GM19239 (cell line): ENCODE data around the gene PRR13.
"Not testable (repeated sequence)": the region's sequence is repeated elsewhere in the genome, so short reads cannot be mapped to it uniquely, and the experiment has no call there.

Experiments used
- DNase-seq: peaks from one replicate; pipeline ENCODE4 v3.0.0; 2011; ENCODE audit warnings: low spot score; ENCODE audit not compliant: insufficient read length
- FAIRE-seq: peaks from 2 replicates; lab custom pipeline; 2011; peaks lifted over from hg19 to GRCh38; lab: Jason Lieb, UNC

PRR13 gene, protein sequence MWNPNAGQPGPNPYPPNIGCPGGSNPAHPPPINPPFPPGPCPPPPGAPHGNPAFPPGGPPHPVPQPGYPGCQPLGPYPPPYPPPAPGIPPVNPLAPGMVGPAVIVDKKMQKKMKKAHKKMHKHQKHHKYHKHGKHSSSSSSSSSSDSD

DNA sequence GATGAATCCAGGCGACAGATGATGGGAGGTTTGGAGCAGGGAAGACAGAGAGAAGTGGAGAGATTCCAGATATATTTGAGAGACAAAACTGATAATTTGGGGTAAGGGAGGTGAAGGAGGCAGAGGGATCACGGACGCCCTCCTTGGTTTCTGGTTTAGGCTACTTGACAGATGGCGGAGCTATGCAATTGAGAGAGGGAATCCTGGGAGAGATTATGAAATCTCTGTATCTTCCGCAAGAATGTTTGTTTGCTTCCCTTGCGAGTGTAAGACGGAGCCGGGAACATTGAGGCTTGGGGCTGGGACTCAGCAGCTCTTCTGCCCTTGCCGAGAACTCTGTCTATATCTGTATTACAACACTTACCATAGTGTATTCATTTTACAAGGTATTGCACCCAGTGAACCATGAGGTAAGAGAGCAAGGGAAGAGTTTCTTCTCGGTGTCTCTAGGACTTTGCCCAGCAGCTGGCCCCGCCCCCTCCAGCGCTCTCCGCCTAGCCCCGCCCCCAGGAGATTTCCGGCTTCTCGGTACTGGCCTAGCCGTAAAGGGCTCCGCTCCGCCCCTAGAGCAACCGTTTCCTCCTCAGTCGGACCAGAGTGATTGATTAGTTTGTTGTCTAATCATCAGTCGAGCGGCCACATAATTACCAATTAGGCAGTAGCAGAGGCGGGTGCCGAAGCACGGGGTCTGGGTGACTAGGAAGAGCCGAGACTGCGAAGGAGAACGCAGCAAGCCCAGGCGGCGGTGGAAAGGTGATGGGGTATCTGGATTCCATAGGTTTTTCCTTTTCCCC is at the start of gene PRR13:
Gene PRR13, plus strand, starts transcription at position 695 of the 794 bp plus-strand sequence. CDS start 981 bp downstream, outside the sequence.
- FAIRE-seq (peak; percentile 89), DNase-seq (peak; percentile 92)

DNA sequence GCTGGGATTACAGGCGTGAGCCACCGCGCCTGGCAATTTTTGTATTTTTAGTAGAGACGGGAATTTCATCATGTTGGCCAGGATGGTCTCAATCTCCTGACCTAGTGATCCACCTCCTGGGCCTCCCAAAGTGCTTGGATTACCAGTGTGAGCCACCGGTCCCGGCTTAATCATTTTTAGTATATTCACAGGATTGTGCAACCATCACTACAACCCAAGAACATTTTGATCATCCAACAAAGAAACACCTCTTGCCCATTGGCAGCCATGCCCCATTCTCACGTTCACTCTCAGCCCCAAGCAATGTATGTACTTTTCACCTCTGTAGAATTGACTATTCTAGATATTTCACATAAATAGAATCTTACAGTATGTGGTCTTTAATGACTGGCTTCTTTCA is 41.6 kb upstream of the PRR13 start:
- no peak for FAIRE-seq
- no peak for DNase-seq

DNA sequence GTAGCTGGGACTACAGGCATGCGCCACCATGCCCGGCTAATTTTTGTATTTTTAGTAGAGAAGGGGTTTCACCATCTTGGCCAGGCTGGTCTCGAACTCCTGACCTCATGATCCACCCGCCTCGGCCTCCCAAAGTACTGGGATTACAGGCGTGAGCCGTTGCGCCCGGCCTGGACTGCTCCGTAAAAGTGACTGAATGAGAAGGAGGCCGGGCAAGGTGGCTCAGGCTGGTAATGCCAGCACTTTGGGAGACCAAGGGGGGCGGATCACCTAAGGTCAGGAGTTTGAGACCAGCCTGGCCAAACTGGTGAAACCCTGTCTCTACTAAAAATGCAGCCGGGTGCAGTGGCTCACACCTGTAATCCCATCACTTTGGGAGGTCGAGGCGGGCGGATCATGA is 39.2 kb upstream of the PRR13 start:
- FAIRE-seq, DNase-seq: not testable (repeated sequence)

DNA sequence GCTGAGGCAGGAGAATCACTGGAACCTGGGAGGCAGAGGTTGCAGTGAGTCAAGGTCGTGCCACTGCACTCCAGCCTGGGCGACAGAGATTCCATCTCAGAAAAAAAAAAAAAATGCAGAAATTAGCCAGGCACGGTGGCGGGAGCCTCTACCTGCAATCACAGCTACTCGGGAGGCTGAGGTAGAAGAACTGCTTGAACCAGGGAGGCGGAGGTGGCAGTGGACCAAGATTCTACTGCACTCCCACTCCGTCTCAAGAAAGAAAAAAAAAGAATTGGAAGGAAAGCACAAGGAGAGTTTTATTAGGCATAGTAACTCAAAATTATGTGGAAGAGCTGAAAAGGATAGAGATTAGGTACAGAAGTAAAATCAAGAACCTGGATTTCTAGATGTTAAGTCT is 38.7 kb upstream of the PRR13 start:
- DNase-seq: no peak
- no peak for FAIRE-seq

DNA sequence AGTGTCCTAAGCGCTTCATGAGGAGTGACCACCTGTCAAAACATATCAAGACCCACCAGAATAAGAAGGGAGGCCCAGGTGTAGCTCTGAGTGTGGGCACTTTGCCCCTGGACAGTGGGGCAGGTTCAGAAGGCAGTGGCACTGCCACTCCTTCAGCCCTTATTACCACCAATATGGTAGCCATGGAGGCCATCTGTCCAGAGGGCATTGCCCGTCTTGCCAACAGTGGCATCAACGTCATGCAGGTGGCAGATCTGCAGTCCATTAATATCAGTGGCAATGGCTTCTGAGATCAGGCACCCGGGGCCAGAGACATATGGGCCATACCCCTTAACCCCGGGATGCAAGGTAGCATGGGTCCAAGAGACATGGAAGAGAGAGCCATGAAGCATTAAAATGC is 30.6 kb upstream of the PRR13 start:
- no peak for DNase-seq
- no peak for FAIRE-seq

DNA sequence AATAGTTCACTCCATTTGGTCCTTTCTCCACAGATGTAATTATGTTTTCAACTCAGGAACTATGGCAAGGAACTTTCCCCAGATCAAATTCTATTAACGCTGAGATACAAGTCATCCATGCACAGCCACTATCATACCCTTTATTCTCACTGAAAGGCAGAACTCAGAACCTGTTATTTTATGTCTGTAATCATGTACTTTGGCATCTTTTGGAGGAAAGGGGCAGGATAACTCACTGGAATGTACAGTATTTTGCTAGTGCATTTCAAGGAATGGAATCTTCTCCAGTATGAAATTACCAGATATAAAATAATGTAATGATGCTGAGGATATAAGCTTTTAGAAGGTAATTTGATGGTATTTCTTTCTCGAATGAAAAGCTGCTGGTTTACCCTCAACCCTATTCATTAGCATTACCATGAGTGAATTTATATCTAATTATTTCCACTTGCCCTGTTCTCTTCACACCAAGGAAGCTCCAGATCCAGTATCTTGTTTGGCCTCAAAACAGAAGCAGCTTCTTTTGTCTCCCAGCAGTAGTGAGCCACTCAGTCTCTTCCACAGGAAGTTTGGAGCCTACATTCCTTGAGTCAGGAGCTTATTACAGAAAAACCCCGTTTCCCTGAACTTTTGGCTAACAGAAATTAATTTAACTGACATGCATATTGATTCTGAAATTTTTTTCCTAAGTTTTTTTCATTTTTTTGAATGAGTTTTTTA is 27.9 kb upstream of the PRR13 start:
- no peak for DNase-seq
- FAIRE-seq: no peak

DNA sequence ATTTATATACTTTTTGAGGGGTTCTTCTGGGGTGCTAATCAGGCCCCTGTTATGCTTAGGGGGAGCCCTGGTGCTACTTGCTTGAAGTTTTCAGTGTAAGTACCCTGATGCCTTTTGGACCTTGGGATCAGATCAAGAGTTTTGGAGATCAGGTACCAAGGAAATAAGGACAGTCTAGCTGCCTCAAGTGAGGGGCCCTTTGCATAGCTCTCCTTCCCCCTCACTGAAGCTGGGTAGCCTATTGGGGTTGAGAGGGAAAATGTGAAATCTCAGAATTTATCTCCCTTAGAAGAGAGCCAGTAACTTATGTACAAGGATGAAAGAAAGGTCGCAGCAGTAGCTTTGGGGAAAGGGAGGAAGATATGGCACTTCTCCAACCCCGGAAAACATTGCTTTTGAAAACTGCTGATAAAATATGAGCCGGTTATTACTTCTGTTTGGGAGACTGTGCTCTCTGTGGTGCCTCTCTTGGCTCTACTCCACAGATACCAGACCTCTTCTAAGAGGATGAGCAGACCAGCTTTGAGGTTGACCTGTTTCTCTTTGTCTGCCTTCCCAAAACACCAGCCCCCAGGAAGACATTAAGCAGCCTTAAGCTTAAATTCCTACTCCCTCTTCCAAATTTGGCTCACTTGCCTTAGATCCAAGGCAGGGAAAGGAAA is 26.6 kb upstream of the PRR13 start:
- DNase-seq (no peak), FAIRE-seq (no peak)

DNA sequence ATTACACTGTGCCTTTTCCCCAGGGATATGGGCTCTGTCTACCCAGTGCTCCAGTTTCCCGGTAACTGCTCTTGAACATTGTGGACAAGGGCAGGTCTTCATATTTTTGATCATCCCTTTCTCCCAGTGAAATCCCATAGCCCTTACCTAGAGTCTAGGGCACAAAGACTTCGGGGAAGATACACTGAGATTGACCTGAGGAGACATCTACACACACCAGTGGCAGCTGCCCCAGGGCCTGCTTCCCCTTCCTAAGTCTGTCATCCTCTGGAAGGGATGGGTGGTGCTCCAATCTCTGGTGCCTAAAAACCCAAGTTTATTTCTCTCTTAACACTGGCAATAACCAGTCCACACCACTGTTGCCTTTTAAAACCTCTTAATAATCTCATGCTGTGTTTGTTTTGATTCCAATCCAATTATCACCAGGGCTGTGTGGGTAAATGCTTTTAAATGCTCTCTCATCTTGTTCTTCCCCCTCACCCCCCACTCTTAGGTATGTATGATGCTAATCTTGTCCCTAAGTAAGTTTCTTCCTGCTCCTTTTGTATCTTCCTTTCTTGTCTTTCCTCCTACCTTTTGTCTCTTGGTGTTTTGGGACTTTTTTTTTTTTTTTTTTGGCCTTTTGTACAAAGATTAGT is 25.7 kb upstream of the PRR13 start:
- FAIRE-seq, DNase-seq: not testable (repeated sequence)

DNA sequence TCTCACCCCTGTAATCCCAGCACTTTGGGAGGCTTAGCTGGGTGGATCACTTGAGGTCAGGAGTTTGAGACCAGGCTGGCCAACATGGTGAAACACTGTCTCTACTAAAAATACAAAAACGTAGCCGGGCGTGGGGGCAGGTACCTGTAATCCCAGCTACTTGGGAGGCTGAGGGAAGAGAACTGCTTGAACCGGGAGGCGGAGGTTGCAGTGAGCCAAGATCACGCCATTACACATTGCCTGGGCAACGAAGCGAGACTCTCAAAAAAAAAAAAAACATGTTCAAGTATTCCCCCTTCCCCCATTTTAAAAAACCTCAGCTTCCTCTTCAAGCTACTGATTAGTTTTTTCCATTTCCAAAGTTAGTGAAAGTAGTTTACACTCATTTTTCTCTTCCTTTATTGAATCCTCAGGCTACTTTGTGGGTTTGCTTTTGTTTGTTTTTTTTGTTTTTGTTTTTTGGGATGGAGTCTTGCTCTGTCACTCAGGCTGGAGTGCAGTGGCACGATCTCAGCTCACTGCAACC is 24.2 kb upstream of the PRR13 start:
- not testable (repeated sequence) for DNase-seq, FAIRE-seq

DNA sequence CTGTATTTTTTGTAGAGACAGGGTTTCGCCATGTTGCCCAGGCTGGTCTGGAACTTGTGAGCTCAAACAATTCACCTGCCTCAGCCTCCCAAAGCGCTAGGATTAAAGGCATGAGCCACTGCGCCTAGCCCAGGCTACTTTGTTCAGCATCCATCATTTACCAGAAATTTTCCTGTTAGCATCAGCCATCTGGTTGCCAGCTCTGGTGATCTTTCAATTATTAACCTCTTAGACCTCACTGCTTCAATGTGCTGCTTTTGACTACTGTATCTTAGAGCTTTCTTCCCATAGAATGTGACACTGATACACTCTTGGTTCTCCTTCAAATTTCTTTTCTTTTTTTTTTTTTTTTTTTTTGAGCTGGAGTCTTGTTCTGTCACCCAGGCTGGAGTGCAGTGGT is 23.3 kb upstream of the PRR13 start:
- no peak for FAIRE-seq
- no peak for DNase-seq

DNA sequence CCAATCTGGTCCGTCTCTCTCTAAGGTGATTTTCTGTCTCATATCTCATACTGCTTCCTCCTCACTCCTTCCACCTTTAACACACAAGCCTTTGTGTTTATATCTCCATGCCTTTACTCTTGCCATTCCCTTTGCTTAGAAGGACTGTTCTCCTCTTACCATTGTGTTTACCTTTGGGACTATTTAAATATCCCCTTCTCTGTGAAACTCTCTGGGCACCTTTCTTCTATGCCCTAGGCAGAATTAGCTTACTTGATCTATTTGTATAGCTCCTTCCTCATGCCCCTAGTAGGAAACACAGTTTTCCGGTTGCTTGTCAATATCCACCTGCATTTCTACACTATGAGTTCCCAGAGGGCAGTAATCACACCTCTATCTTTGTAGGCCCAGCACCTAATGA is 21.8 kb upstream of the PRR13 start:
- FAIRE-seq: no peak
- no peak for DNase-seq

DNA sequence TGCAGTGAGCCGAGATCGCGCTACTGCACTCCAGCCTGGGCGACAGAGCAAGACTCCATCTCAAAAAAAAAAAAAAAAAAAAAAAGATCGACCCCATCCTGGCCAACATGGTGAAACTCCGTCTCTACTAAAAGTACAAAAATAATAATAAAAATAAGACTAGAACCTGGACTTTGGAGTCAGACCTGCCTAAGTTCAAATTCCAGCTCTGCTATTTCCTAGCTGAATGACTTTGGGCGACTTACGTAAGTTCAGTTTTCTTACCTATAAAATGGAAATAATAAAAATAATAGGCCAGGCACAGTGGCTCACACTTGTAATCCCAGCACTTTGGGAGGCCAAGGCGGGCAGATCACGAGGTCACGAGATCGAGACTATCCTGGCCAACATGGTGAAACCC is 19.3 kb upstream of the PRR13 start:
- not testable (repeated sequence) for DNase-seq, FAIRE-seq

DNA sequence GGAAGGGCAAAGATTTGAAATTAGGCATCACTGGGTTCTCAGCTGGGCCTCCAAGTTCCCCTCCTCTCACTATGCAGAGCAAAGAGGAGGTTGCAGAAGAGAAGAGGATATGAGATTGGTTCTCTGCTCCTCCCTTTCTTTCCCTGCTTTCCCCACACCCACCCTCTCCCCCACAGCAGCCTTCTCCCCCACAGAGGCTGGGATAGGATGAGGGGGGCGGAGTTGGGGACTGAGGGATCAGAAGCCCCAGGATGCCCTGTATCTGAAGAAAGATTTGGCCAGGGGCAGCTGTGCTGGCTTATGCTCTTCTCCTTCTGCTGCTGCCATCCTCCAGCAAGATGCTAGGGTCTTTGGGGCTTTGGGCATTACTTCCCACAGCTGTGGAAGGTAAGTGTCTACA is 17.9 kb upstream of the PRR13 start, which contains the start of gene AMHR2:
Gene AMHR2, plus strand, starts transcription at position 259 of the 400 bp plus-strand sequence. Its CDS starts 80 bp downstream, at position 339.
- DNase-seq: no peak
- no peak for FAIRE-seq

DNA sequence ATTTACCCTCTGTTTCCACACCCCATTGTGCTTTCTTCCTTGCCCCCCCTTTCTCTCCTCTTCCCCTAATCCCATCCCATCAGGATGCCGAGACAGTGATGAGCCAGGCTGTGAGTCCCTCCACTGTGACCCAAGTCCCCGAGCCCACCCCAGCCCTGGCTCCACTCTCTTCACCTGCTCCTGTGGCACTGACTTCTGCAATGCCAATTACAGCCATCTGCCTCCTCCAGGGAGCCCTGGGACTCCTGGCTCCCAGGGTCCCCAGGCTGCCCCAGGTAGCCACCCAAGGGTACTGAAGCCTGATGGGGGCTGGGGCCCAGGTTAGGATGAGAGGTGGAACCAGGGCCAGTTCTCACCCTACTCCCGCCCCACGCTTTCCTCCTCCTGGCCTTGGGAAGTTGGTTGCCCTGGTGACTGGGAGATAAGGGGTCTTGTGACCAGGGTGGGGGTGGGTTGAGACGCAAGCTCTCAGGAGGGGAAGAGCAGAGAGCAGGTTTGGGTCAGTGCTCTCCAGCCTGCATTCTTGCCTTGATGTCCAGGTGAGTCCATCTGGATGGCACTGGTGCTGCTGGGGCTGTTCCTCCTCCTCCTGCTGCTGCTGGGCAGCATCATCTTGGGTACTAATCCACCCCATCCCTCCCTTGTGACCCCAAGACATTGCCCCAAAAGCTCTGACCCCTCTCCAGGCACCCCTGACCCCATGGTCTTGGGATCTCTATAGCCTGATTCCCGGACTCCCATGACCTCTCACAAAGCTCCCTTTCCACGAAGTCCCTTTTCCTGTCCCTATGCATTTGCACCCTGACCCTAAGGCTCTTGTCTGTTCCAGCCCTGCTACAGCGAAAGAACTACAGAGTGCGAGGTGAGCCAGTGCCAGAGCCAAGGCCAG is 16.7 kb upstream of the PRR13 start:
- FAIRE-seq (no peak), DNase-seq (no peak)

DNA sequence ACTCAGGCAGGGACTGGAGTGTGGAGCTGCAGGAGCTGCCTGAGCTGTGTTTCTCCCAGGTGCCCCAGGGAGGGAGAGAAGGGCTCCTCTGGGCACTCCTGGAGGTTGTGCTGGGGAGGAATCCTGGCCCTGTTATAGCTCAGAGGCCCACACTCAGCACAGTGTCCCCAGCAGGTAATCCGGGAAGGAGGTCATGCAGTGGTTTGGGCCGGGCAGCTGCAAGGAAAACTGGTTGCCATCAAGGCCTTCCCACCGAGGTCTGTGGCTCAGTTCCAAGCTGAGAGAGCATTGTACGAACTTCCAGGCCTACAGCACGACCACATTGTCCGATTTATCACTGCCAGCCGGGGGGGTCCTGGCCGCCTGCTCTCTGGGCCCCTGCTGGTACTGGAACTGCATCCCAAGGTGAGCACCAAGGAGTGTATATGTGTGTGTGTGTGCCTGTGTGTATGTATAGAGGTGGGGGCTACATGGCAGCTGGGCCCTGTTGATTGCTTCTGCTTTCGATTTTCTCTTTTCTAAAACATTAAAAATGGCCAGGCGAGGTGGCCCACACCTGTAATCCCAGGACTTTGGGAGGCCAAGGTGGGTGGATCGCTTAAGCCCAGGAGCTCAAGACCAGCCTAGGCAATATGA is 15.9 kb upstream of the PRR13 start:
- no peak for FAIRE-seq
- no peak for DNase-seq

DNA sequence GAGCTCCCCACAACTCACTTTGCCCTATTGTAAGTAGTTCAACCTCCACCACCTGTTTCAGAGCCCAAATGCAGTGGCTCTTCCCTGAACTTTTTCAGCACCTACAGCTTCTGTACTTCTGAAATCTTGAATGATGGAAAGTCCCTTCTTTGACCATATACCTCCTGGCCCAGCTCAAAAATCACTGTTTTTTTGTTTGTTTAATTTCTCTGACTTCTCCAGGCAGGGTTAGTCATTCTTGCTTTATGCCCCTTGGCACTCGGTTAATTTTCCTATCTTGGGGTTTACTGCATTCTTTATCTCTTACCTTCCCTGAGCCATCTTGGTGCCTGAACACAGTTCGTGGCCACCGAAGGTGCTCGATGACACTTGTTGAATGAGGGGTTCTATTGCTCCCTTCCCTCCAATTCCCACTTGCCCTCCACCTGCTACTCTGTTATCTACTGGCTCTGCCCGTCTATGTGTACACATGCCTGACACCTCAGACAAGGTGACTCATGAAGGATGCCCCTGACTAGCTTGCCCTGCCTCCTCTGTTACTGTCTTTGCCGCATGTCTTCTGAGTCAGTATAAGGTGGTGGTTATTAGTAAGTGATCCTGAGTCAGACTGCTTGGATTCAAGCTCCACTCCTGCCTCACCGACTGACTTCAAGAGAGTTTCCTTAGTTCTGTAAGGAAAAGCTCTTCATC is 13.5 kb upstream of the PRR13 start:
- DNase-seq (no peak), FAIRE-seq (no peak)

DNA sequence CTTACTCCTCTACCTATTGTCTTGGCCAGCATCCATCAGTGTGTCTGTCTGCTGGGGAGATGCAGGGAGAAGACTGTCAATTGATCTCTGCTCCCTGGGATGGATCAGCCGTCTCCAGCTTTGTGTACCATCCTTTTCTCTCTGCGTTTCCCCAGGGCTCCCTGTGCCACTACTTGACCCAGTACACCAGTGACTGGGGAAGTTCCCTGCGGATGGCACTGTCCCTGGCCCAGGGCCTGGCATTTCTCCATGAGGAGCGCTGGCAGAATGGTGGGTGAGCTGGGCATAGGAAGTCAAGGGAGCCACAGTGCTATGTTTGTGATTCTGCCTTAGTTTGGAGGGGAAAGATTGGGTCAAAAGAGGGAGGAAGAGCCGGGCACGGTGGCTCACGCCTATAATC is 12.8 kb upstream of the PRR13 start:
- FAIRE-seq (no peak), DNase-seq (no peak)

DNA sequence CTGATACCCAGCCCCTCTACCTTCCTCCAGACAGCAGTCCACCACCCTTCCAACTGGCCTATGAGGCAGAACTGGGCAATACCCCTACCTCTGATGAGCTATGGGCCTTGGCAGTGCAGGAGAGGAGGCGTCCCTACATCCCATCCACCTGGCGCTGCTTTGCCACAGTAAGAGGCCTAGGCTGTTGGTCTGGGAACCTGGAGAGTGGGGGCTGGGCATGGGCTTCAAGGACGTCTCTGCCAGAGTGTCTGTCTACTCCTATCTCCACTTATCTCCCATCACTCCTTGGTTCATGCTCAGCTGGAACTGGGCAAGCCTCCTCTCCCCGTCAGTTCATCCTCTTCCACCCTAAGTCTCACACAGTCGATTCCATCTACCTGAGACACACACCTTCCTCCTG is 11.4 kb upstream of the PRR13 start:
- FAIRE-seq (no peak), DNase-seq (no peak)
